ENCODE measurements around the gene FOXP1.

- TF ChIP-seq, protein P1, sequence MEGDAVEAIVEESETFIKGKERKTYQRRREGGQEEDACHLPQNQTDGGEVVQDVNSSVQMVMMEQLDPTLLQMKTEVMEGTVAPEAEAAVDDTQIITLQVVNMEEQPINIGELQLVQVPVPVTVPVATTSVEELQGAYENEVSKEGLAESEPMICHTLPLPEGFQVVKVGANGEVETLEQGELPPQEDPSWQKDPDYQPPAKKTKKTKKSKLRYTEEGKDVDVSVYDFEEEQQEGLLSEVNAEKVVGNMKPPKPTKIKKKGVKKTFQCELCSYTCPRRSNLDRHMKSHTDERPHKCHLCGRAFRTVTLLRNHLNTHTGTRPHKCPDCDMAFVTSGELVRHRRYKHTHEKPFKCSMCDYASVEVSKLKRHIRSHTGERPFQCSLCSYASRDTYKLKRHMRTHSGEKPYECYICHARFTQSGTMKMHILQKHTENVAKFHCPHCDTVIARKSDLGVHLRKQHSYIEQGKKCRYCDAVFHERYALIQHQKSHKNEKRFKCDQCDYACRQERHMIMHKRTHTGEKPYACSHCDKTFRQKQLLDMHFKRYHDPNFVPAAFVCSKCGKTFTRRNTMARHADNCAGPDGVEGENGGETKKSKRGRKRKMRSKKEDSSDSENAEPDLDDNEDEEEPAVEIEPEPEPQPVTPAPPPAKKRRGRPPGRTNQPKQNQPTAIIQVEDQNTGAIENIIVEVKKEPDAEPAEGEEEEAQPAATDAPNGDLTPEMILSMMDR (IDR thresholded peaks at IDR 0.05; ENCODE audit: insufficient read depth, low read length, poor library complexity, severe bottlenecking) = no peak
- TF ChIP-seq EZH2phosphoT487 (conservative IDR thresholded peaks at IDR 0.05; ENCODE audit: low read length) = no peak
Observed at GRCh38 chr3:71510510-71510909, 73.0 kb downstream of the FOXP1 start.

Measured in SU-DHL-6 (cell line).